Islet precursor cell (in vitro differentiated cells): ENCODE measurements around the gene AAGAB.
"Not testable (repeated sequence)": the region's sequence is repeated elsewhere in the genome, so short reads cannot be mapped to it uniquely, and the experiment has no call there.

Experiments used
- DNase-seq: peaks from one replicate; pipeline ENCODE4 v3.0.0-alpha.2; 2018

Gene AAGAB, protein sequence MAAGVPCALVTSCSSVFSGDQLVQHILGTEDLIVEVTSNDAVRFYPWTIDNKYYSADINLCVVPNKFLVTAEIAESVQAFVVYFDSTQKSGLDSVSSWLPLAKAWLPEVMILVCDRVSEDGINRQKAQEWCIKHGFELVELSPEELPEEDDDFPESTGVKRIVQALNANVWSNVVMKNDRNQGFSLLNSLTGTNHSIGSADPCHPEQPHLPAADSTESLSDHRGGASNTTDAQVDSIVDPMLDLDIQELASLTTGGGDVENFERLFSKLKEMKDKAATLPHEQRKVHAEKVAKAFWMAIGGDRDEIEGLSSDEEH

DNA sequence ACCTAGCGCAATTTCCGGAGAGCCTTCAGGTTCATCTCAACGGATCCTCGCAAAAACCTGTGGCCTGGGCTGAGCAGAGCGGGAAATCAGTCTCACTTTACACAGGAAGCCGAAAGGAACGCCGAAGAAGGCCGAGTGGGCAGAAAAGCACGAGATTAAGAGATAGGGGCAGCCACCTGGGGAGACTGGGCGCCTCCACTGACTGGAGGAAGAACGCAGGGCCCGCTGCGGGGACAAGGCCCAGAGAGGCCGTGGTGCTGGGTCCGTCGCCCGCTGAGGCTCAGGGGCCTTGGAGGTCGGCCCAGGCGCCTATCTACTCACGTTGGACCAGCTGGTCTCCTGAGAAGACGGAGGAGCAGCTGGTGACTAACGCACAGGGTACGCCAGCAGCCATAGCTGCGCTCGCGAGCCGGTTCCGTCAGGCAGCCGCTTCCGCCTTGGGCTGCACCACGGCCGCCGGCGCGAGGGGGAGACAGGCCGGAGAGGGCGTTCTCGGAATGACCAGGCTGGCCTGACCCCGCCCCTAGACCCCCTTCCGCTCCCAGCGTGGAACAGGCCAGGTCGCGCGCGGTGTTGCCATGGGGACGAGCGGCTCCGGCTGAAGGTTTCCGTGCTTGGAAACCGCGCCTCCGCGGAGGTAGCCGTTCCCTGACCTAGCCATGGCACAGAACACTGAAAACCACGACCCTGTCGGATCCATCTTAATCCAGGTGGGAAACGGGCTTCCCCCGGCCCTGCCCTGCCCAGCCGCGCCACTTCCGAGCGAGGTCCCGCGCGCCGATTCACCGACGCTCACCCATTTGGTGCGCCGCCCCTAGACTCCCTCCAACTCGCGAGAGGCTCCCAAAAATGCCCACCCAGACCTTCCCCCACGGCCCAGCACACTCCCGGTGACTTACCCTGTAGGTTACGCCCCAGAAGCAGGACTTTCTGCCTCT is at the start of gene AAGAB, which contains the start of gene IQCH:
Gene AAGAB (minus strand): TSS at position 424 of the 938 bp plus-strand sequence. CDS start 30 bp downstream, at position 394.
Gene IQCH (plus strand): TSS at position 549 of the 938 bp plus-strand sequence. CDS start 111 bp downstream, at position 660.
- DNase-seq, result peak; percentile 100

DNA sequence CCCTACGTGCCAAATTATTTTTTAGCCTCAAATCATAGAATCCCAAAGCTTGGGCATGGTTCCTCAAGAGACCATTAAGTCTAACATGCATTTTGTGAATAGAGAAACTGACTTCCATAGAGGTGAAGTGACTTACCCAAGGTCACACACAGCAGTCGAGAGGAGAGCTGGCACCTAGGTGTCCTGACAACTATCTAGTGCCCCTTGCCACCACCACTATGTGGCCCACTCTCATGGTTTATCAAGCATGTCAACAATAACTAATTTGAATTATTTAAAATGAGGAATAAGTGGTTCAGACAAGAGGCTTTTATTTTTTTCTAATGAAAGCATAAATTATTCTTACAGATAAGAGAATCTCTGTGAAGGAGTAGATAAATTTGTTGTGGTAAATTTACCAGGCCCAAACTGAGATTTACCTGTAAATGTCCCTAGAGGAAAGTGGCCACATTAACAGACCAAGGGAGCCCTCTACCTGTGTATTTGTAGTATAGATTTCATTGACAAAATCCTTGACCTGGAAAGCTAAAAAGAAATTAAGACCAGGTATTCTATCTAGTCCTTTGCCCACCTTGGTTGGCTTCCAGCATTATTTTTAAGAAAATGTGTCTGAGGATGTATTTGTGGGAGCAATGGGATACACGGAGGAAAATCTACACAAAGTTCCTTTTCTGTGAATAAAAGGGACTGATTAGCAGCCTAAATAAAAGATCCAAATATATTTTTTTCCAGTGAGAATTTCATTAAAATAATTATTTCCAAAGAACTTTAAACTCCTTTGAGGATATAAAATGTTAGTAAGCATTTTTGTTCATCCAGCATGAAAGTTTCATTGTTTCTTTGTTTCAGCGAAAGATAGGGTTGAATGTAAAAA is 49.3 kb upstream of the AAGAB start:
- DNase-seq, result no peak

DNA sequence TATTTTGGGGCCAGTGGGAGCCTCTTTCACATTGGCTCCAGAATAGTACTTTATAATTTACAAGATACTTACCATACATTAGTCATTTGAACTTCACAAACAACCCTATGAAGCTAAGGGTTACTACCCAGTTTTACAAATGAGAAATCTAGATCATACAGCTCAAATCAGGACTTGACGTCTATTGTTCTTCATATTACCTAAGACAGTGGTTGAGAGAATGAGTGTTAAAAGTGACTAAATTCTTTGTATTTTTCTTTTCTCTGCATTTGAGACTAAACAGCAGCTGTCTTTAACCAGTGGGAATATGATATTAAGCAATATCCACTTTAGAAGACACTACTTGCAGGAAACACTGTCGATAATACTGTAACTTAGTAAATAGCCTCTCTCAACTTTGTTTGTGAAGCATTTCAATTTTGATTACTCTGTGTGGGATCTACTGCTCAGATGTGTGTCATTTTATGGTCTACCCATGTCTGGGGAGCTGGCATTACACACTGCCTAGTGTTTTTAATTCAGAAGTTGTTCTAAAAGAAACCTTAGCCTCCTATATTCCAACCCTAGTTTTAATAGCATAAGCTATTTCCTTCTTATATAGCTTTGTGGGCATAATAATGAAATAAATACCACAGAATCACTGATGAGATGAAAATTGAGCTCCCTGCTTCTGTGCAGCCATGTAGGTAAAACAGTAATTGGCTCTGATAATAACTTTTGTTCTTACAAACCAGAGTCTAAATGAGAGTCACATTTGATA is 46.0 kb upstream of the AAGAB start:
- no peak for DNase-seq

DNA sequence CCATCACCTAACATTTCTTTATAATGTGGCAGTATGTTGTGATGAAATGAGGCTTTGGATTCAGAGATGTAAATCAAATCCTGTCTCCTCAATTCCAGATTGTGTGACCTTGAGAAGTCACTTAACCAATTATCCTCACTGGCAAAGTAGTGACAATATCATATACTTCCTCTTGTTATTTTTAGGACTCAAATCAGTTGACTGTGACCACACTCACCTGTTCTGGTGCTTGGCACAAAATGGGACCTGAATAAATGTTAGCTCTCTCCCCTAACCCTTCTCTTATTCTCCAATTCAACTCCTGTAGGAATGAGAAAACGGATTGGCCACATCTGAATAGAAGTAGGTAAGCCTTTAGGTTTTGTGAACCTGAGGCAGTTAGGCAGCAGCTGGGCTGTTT is 42.2 kb upstream of the AAGAB start:
- no peak for DNase-seq

DNA sequence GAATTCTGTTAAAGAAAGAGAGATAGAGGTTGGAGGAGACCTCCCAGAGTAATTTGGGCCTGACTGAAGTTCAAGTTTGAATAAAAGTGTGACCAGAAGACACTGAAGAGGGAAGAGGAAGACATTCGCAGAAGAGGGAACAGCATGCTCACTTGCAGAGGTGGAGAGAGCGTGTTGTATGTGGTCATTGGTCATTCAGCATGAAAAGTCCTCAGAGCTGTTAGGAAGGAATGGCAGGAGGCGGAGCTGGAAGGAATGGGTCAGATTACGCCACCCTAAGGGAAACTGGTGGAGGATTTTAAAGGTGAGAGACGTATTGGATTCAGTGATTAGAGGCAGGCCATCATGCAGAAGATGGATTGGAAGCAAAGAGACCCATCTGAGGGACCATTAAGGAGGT is 41.7 kb upstream of the AAGAB start:
- peak; percentile 50 for DNase-seq

DNA sequence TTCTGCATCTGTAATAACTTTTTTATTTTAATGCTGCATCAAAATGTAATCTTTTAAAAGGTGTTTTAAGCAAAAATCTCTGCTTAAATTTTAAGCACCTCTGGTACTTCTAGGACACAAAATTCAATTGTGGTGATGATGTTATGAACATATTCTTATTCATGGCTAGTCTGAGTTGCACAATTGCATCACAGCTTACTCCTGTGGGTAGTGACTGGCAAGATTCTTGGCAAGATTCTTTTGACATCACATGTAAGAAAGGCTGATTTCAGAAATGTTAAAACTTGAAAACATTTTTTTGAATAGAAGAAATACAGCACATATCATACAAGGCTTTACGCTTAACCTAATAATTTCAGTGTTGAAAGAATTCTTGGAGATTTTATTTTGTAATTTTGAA is 35.9 kb upstream of the AAGAB start:
- DNase-seq, result no peak

DNA sequence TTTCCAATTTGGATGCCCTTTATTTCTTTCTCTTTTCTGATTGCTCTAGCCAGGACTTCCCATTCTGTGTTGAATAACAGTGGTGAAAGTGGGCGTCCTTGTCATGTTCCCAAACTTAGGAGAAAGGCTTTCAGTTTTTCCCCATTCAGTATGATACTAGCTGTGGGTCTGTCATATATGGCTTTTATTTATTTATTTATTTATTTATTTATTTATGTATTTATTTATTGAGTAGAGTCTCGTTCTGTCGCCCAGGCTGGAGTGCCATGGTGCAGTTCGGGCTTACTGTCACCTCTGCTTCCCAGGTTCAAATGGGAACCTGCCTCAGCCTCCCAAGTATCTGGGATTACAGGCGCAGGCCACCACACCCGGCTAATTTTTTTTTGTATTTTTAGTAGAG is 31.9 kb upstream of the AAGAB start:
- DNase-seq, result not testable (repeated sequence)

DNA sequence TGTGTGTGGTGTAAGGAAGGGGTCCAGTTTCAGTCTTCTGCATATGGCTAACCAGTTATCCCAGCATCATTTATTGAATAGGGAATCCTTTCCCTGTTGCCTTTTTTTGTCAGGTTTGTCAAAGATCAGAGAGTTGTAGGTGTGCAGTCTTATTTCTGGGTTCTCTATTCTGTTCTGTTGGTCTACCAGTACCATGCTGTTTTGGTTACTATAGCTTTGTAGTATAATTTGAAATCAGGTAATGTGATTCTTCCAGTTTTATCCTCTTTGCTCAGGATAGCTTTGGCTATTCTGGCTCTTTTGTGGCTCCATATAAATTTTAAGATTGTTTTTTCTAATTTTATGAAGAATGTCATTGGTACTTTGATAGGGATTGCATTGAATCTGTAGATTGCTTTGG is 31.2 kb upstream of the AAGAB start:
- not testable (repeated sequence) for DNase-seq

DNA sequence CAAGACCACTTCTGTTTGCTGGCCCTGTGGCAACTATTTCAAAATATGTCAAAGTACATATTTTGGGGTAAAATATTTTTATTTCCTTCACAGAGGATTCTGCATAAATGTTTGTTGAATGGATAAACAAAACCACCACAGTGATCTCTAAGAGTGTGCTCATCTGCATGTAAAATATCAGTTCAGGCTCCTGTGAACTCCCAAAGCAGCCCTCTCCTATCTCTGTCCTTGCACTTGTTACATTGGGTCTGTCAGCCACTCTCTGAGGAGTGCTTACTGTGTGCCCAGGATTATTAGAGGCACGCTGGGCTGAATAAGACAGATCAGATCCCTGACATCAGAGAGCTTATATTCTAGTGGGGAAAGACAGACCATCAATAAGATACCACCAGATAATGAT is 27.3 kb upstream of the AAGAB start:
- DNase-seq, result no peak

DNA sequence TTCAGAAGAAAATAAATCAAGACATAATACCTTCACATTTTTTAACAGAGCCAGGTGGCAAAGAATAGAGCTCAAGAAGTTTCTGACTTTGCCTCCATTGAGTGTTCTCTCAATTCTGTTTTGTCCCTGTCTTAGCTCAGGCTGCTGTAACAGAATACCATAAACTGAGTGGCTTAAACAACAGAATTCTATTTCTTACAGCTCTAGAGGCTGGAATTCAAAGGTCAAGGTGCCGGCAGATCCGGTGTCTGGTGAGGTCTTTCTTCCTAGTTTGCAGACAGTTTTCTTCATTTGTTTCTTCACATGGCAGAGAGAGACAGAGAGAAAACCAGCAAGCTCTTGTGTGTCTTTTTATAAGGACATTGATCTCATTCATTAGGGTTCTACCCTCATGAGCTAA is 25.8 kb upstream of the AAGAB start:
- no peak for DNase-seq

DNA sequence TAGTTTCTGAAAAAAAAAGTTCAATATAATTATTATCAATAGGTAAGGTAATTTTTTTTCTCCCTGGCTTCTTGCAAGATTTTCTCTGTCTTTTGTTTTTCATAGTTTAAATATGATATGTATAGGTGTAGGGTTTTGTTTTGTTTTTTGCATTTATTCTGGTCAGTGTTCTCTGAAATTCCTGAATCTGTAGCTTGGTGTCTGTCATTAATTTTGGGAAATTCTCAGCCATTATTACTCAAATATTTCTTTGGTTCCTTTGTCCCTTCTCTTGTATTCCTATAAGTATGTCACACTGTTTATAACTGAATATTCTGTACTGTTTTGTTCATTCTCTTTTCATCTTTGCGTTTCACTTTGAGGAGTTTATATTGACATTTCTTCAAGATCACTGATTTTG is 22.2 kb upstream of the AAGAB start:
- no peak for DNase-seq

DNA sequence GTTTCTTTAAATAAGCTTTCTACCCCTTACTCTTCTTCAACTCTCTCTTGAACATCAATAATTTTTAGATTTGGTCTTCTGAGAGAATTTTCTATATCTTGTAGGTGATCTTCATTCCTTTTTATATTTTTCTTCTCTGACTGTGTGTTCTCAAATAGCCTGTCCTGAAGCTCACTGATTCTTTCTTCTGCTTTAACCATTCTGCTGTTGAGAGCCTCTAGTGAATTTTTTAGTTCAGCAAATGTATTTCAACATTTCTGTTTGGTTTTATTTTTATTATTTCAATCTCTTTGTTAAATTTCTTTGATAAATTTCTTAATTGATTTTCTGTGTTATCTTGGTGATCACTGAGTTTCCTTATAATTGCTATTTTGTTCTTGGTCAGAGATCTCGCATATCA is 19.8 kb upstream of the AAGAB start:
- no peak for DNase-seq

DNA sequence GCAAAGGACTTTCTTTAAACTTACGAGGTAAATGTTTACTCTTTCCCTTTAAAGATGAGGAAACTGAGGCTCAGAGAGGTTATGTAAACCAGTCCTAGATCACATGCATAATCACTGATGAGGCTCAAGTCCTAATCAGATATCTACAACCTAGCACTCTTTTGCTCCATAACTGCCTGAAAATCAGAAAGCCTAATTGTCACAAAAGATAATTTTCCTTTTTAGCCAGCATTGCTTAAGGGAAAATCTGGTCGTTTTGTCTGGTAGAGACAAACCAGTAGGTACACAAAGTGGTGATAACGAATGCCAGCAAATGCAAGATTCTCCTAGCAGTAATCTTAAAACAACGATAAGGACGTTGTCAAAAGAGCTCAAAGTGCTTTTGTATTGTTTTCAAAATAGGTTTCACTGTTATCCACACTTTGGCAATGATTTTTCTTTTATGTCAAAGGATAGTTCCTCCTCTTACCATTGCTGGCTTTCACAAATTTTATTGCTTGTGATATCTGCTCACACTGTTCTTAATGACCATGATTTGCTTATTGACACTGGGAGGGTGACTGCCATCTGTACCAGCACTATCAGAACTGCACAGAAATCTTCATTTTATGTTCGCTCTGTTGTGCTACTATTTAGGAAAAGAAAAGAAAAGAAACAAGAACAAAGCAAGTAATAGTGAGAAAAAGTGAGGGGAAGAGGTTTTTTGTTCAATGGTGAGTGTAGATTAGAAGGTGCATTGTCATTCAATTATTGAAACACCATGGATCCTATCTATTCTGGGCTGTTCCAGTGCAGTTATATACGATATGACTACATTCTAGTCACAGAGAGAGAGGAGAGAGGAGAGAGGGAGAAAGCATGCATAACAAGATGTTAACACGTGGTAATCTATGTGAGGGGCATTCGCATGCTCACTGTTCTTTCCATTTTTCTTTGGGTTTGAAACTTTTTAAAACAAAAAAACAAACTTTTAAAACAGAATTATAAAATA is 13.8 kb upstream of the AAGAB start:
- no peak for DNase-seq

DNA sequence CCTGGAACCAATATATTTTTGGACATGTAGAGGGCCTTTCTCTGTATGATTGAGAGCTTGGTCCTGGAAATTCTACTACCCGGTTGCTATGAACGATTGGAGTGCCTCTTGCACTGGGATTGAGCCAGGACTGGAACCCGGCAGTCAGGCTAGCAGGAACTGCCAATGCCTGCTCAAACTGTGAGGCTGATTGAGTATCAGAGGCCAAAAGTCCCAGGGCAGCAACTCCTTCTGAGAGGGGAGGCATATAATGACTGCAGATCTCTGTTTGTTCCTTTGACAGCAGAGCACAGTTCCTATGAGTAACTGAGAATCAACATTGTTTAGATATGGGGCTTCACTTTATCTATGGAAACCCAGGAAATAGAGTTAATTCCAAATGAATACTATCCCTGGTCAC is 13.0 kb upstream of the AAGAB start:
- DNase-seq, result no peak

DNA sequence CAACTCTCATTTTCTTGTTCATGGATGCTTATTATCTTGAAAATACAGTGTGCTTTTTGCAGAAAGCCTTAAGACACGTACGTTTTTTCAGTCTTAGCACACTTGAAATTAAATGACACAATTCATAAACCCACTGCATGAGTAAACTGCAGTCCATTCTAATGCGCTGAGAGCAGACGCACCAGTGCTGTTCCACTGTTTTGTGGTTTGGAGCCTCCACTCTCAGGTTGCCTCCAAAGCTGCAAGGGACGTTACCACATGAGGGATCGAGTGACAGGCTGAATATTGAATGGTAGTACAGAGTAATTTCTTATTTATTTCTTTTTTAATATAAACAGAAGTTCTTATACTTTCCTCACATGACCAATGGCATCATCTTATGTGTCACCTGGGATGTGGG is 12.4 kb upstream of the AAGAB start:
- no peak for DNase-seq

DNA sequence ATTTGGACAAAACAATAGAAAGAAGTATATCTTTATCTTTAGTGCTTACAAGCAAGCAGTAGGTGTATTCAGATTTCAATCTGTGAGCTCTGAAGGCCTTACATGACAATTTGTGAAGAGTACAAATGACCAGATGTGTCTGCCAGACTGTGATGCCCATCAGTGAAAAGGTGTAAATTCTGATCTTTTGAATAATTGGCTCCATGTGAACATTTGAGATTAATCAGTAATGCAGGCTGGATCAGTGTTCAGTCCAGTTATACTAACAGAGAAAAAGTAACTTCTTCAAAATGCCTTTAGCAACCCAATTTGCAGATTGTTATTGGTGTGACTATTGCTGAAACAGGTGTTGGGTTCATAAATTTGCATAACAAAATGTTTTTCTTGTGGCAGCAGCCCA is 5.3 kb upstream of the AAGAB start:
- DNase-seq, result no peak

DNA sequence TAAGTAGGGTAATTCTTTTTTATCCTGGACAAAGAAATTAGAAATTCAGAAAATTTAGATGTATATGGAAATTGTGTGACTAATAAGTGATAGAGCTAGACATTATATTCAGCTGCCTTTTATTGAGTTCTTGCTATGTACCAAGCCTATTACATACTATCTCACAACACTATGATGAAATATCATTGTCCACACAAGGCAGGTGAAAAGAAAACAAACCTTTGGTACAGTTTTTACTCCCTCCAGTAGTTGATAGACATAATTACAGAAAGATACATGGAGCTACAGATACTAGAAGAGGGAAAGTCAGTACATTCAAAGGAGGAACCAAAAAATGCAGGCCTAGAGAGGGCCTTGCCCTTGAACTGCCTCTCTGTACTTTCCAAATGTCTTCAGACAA is 4.9 kb upstream of the AAGAB start:
- no peak for DNase-seq

DNA sequence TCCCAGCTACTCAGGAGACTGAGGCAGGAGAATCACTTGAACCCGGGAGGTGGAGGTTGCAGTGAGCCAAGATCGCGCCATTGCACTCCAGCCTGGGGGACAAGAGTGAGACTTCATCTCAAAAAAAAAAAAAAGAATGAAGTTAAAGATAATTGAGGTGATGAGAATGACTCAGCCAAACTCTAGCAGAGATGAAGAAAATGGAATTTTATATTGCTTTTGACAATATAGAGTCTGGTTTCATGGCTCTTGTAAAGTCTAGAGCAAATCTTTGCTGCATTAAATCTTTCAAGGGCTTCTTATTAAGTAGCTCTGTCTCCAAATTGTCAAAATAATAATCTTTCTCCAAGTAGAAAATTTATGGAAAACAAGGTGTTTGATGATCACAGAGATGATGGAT is 4.0 kb upstream of the AAGAB start:
- not testable (repeated sequence) for DNase-seq

DNA sequence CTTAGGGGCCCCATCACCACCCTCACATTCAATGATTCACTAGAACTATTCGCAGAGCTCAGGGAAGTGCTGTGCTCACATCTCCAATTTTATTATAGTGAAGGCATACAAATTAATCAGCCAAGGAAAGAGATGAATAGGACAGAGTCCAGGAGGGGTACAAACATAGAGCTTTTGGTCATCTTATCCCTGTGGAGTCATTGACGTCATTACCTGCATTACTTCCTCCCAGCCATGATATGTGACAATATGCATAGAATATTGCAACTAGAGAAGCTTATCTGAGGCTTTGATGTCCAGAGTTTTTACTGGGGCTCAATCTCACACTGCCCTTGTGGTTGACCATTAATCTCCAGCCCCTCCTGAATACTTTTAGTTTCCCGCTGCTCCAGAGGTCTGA is 1.6 kb upstream of the AAGAB start:
- DNase-seq, result no peak

DNA sequence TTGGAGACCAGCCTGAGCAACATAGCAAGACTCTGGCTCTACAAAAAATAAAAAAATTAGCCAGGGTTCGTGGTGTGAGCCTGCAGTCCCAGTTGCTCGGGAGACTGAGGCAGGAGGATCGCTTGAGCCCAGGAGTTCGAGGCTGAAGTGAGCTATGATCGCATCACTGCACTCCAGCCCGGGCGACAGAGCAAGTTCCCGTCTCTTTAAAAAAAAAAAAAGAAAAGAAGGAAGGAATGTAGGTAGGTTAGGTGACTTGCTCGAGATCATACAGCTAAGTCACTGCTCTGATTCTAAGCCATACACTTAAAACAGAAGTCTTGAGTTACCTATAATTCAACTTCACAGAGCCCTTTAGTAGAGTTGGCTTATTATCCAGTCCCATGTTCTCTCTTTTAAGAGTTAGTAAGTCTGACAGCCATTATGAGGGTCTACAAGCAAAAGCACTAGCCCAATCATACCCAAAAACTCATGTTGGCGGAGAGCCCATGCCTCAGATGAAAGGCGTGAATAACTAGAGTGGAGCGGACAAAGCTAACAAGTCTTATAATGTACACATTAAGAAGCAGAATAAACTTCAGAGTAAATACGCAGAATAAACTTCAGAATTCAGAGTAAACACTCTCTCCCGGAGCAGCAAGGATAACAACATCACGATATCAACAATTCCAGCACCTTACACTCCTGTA is 768 bp downstream of the AAGAB start:
- DNase-seq, result no peak
